ENCODE data around the gene STK32C.

DNA sequence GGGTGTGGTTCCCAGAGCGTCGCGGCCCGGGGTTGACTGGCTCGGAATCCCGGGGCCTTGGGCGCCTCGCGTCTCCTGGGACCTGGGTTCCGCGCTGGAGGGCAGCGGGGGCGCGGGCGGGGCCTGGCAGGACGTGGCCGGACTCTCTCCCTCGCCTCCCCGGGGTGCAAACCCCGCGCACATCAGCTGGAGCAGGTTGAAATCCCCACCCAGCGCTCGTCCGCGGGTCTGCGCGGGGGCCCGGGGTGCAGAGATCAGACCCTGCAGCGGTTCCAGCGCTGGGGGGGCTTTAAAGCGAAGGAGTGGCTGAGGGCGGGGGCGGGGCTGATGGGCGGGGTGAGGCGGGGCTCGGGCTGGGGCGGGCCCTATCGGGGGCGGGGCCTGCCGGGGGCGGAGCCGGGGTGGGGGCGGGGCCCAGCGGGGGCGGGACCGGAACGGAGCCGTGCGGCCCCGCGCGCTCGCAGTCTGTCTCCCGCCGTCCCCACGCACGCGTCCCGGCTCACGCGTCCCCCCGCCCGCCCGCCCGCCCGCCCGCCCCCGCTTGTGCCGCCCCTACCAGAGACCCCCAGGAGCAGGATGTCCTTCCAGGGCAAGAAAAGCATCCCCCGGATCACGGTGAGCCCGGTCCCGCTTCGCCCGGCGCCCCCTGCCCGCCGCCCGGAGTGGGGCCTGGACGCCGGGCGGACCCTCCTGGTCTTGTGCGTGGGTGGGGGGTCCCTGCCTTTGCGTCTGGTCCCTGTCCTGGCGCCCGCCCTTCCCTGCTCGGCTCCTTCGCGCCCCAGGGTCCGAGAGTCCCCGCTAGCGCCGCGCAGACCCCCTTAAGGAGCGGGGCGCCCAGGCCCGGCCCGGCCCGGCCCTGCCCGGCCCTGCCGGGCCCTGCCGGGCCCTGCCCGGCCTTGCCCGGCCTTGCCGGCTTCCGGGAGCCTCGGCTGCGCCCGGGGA, 121.0 kb downstream of the STK32C start, which contains the start of gene DPYSL4:
- TF ChIP-seq, protein P1, sequence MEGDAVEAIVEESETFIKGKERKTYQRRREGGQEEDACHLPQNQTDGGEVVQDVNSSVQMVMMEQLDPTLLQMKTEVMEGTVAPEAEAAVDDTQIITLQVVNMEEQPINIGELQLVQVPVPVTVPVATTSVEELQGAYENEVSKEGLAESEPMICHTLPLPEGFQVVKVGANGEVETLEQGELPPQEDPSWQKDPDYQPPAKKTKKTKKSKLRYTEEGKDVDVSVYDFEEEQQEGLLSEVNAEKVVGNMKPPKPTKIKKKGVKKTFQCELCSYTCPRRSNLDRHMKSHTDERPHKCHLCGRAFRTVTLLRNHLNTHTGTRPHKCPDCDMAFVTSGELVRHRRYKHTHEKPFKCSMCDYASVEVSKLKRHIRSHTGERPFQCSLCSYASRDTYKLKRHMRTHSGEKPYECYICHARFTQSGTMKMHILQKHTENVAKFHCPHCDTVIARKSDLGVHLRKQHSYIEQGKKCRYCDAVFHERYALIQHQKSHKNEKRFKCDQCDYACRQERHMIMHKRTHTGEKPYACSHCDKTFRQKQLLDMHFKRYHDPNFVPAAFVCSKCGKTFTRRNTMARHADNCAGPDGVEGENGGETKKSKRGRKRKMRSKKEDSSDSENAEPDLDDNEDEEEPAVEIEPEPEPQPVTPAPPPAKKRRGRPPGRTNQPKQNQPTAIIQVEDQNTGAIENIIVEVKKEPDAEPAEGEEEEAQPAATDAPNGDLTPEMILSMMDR (IDR thresholded peaks at IDR 0.05): no peak
- no peak for TF ChIP-seq POLR2A (IDR thresholded peaks at IDR 0.05)

Data from right lobe of liver (tissue), 4 donors.